VCaP (cell line): Measurements from ENCODE around the gene SOBP.

Experiments
- H3K27ac ChIP-seq: fragments of 450-650 bp; 2 replicates; pipeline ENCODE4 v1.5.1; 2017
- CTCF ChIP-seq: fragments of 450-650 bp; conservative IDR thresholded peaks from 2 replicates; pipeline ENCODE4 v1.5.1; 2017; ENCODE audit warnings: mild to moderate bottlenecking, moderate library complexity

Gene SOBP

DNA sequence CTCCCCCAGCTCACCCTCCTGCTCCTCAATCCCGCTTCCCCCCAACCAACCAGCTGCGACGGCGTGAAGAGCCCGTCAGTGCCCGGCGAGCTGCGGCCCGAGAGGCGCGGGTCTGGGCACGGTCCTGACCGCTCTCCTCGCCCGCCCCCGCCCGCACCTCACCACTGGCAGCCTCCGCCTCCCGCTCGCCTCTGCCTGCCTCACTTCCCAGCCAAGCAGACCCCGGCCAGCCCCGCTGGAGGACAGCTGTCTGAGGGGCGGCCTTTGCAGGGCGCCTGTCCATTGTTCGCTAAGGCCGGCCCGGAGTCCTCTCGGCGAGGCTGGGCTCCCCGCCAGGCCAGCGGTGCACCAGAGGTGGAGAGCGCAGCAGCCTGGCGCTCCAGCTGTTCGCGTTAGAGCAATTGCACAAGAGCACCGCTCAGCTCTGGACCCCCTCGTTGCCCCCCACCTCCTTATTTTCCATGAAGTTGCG is 1.3 kb downstream of the SOBP start:
- TF ChIP-seq CTCF, result no peak
- peak overlapping the region; percentile 73; the same call in 1 of the 2 replicates for H3K27ac ChIP-seq

GRCh38 chr6:107491760-107492660 is 2.1 kb downstream of the SOBP start:
- no peak for TF ChIP-seq CTCF
- no peak overlapping the region for H3K27ac ChIP-seq

GRCh38 chr6:107493158-107494057 is 3.5 kb downstream of the SOBP start:
- H3K27ac ChIP-seq, result peak overlapping the region; percentile 67
- no peak for TF ChIP-seq CTCF

GRCh38 chr6:107495196-107495643 is 5.3 kb downstream of the SOBP start:
- TF ChIP-seq CTCF, result no peak
- H3K27ac ChIP-seq, result peak overlapping the region; percentile 67

- peak overlapping the region; percentile 67 for H3K27ac ChIP-seq
- no peak for TF ChIP-seq CTCF
These were observed 6.1 kb downstream of the SOBP start for GRCh38 chr6:107495971-107496370.

DNA sequence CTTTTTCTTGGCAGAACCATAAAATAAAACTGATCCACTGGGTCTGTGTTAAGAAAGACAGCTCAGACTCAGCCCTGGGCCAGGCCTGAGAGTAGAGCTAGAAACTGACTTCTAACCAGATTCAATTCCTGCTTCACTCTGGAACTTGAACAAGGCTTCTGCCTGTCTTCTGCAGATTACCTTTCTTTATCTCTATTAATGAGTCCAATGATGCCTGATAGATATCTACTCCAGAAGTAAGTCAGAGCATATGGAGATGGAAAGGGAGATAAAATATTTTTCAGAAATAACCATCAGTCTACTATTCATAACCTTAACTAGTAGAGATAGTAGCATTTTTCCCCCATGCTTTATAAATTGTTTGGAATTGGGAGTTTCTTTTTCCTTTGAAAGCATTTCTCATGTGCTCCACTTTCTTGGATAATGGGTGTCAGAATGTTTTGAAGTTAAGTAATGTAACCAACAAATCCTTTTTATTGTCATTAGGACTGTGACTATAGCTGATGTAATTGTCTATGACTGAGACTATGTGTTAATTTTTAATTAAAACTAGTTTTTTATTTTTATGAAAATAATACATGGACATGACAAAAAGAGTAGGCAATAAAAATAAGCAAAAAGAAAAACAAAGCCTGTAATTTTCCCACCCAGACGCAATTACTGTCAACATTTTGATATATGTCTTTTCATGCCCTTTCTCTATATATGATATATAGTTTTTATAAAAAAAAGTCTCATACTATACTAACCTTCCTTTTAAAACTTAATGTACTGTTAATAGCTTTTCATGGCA is 7.2 kb downstream of the SOBP start:
- TF ChIP-seq CTCF, result no peak
- peak overlapping the region; percentile 67 for H3K27ac ChIP-seq
